ENCODE measurements around the gene LTBP1.

DNA sequence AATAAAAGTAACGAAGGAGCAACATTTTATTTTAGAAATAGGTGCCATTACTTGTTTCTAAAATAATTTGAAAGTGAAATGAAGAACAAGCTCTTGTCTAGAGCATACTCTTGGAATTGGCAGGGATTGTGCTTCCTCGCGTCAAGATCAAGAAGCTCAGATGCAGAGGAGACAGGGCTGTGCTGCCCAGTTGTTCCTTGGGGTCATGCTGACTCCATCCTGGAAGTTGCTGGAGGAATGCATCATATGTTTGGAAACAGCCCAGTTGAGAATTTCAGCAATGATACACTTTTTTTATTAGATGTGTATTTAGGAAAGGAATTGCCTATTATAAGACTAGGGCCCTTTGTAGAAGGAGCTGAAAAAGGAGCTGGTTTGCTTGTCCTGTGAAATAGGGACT, 17.2 kb downstream of the LTBP1 start:
- TF ChIP-seq, protein P1, sequence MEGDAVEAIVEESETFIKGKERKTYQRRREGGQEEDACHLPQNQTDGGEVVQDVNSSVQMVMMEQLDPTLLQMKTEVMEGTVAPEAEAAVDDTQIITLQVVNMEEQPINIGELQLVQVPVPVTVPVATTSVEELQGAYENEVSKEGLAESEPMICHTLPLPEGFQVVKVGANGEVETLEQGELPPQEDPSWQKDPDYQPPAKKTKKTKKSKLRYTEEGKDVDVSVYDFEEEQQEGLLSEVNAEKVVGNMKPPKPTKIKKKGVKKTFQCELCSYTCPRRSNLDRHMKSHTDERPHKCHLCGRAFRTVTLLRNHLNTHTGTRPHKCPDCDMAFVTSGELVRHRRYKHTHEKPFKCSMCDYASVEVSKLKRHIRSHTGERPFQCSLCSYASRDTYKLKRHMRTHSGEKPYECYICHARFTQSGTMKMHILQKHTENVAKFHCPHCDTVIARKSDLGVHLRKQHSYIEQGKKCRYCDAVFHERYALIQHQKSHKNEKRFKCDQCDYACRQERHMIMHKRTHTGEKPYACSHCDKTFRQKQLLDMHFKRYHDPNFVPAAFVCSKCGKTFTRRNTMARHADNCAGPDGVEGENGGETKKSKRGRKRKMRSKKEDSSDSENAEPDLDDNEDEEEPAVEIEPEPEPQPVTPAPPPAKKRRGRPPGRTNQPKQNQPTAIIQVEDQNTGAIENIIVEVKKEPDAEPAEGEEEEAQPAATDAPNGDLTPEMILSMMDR (IDR thresholded peaks at IDR 0.05; ENCODE audit: insufficient read depth, low read length): no peak
- no peak for TF ChIP-seq POLR2AphosphoS5 (IDR thresholded peaks at IDR 0.05; ENCODE audit: low read depth)
- TF ChIP-seq, protein P2, sequence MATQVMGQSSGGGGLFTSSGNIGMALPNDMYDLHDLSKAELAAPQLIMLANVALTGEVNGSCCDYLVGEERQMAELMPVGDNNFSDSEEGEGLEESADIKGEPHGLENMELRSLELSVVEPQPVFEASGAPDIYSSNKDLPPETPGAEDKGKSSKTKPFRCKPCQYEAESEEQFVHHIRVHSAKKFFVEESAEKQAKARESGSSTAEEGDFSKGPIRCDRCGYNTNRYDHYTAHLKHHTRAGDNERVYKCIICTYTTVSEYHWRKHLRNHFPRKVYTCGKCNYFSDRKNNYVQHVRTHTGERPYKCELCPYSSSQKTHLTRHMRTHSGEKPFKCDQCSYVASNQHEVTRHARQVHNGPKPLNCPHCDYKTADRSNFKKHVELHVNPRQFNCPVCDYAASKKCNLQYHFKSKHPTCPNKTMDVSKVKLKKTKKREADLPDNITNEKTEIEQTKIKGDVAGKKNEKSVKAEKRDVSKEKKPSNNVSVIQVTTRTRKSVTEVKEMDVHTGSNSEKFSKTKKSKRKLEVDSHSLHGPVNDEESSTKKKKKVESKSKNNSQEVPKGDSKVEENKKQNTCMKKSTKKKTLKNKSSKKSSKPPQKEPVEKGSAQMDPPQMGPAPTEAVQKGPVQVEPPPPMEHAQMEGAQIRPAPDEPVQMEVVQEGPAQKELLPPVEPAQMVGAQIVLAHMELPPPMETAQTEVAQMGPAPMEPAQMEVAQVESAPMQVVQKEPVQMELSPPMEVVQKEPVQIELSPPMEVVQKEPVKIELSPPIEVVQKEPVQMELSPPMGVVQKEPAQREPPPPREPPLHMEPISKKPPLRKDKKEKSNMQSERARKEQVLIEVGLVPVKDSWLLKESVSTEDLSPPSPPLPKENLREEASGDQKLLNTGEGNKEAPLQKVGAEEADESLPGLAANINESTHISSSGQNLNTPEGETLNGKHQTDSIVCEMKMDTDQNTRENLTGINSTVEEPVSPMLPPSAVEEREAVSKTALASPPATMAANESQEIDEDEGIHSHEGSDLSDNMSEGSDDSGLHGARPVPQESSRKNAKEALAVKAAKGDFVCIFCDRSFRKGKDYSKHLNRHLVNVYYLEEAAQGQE (IDR thresholded peaks at IDR 0.05; ENCODE audit: insufficient replicate concordance, low read depth): no peak

Measured in HL-60 (cell line).